ENCODE data around the gene GREM1. TPM values are rescaled to one million over a fixed set of nuclear protein-coding genes. Genes with fewer than 3 reads are reported as not detected.

The GREM1 gene
- total RNA-seq, 2 donors from 2014 or later, result 0.62 to 2.7 TPM

DNA sequence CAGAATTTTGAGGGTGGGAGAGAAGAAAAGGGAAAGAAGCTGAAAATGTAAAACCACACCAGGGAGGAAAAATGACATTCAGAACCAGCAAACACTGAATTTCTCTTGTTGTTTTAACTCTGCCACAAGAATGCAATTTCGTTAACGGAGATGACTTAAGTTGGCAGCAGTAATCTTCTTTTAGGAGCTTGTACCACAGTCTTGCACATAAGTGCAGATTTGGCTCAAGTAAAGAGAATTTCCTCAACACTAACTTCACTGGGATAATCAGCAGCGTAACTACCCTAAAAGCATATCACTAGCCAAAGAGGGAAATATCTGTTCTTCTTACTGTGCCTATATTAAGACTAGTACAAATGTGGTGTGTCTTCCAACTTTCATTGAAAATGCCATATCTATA is 15.5 kb downstream of the GREM1 start:
- Histone ChIP-seq H3K9me3 (ENCODE audit: control insufficient read depth, low read length) (no peaks in the 10 kb centered on the region), H3K4me3 (ENCODE audit: low read length) (no peak overlapping the region), H3K36me3 (ENCODE audit: control insufficient read depth, insufficient read depth, low read length) (no peaks in the 10 kb centered on the region), H3K27ac (ENCODE audit: low read depth, low read length) (no peak overlapping the region), H3K27me3 (ENCODE audit: control insufficient read depth, insufficient read depth, low read length, poor library complexity, severe bottlenecking) (no peaks in the 10 kb centered on the region), H3K9ac (ENCODE audit: extremely low read depth, low read length, poor library complexity, severe bottlenecking) (no peak overlapping the region), H3K4me1 (ENCODE audit: control insufficient read depth, insufficient read depth, low read length) (no peaks in the 10 kb centered on the region)
- TF ChIP-seq, protein P1, sequence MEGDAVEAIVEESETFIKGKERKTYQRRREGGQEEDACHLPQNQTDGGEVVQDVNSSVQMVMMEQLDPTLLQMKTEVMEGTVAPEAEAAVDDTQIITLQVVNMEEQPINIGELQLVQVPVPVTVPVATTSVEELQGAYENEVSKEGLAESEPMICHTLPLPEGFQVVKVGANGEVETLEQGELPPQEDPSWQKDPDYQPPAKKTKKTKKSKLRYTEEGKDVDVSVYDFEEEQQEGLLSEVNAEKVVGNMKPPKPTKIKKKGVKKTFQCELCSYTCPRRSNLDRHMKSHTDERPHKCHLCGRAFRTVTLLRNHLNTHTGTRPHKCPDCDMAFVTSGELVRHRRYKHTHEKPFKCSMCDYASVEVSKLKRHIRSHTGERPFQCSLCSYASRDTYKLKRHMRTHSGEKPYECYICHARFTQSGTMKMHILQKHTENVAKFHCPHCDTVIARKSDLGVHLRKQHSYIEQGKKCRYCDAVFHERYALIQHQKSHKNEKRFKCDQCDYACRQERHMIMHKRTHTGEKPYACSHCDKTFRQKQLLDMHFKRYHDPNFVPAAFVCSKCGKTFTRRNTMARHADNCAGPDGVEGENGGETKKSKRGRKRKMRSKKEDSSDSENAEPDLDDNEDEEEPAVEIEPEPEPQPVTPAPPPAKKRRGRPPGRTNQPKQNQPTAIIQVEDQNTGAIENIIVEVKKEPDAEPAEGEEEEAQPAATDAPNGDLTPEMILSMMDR (conservative IDR thresholded peaks at IDR 0.05), result no peak
- H3K9me3 Mint-ChIP-seq, result peaks cover 7% of the 10 kb centered on the region
- H3K36me3 Mint-ChIP-seq (ENCODE audit: low read depth), result peaks cover 3% of the 10 kb centered on the region
- peaks cover 12% of the 10 kb centered on the region for H3K4me1 Mint-ChIP-seq
- no peak overlapping the region for H3K4me3 Mint-ChIP-seq
- no peak for DNase-seq
- H3K27me3 Mint-ChIP-seq (ENCODE audit: insufficient read depth), result peaks cover 9% of the 10 kb centered on the region
- H3K27ac Mint-ChIP-seq, result no peak overlapping the region
- WGBS, 2 experiments (ENCODE audit: insufficient coverage in 1 of 2, insufficient read length in 1 of 2), result 50 to 59% methylated on average over 2 to 3 of the region's 3 CpGs

DNA sequence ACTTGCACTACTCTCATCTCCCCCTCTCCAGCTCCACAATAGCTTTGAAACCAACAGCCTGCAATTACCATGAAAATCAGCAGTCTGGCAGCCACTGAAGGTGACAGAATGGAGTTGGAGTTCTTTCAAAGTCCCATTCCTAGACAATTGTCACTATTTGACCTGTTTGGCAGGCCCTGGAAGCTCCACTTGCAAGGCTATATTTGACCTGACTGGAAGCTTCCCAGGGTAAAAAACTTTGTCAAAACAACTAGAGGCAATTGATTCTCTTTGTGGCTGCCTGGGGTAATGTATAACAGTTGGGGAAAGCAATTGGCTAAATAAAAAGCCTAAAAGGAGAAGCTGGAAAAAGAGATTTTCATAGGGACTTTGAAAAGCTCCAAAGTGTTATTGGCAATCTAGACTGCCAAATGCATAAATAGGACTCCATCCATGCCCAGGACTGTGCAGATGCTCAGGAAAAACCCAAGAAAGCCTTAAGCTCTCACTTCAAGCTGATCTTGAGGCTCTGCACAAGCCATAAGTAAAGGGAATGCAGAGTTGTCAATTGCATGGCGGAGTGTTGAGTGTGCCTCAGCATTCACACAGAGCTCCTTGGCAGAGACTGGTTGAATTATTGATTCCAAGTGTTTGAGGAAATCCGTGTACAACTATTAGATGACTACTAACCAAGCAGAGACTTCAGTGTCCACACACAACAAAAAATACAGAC is 18.3 kb downstream of the GREM1 start:
- no peak for DNase-seq
- H3K4me3 Mint-ChIP-seq, result no peak overlapping the region
- H3K9me3 ChIP-seq (ENCODE audit: control insufficient read depth, low read length), result peaks cover 13% of the 10 kb centered on the region
- no peak overlapping the region for H3K27ac ChIP-seq (ENCODE audit: low read depth, low read length)
- peaks cover 15% of the 10 kb centered on the region for H3K4me1 Mint-ChIP-seq
- WGBS, 2 experiments (ENCODE audit: insufficient coverage in 1 of 2, insufficient read length in 1 of 2), result 96% methylated on average over 2 of the region's 2 CpGs; no CpG with 5 or more reads in 1 of the 2 experiments
- H3K36me3 Mint-ChIP-seq (ENCODE audit: low read depth), result peaks cover 3% of the 10 kb centered on the region
- no peaks in the 10 kb centered on the region for H3K4me1 ChIP-seq (ENCODE audit: control insufficient read depth, insufficient read depth, low read length)
- H3K36me3 ChIP-seq (ENCODE audit: control insufficient read depth, insufficient read depth, low read length), result no peaks in the 10 kb centered on the region
- no peaks in the 10 kb centered on the region for H3K27me3 ChIP-seq (ENCODE audit: control insufficient read depth, insufficient read depth, low read length, poor library complexity, severe bottlenecking)
- no peak overlapping the region for H3K4me3 ChIP-seq (ENCODE audit: low read length)
- peaks cover 21% of the 10 kb centered on the region for H3K9me3 Mint-ChIP-seq
- H3K9ac ChIP-seq (ENCODE audit: extremely low read depth, low read length, poor library complexity, severe bottlenecking), result no peak overlapping the region
- H3K27me3 Mint-ChIP-seq (ENCODE audit: insufficient read depth), result peaks cover 6% of the 10 kb centered on the region
- TF ChIP-seq, protein P1 (conservative IDR thresholded peaks at IDR 0.05), result no peak
- H3K27ac Mint-ChIP-seq, result no peak overlapping the region

DNA sequence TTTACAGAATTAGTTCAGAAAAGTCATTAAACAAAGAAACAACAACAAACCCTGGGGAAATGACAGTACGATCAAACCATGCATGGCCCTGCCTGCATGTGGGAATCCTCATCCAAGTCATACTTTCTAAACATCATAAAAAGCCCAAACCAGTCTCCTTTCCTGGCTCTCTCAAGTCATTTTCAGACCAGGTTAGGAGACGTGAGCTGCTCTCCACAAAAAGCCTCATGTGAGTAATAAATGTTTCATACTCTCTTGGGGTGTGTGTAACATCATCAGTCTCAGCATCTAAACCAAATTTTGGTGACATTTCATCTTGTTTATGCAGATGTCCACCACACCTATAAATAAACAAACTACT is 18.9 kb downstream of the GREM1 start:
- Histone ChIP-seq H3K9ac (ENCODE audit: extremely low read depth, low read length, poor library complexity, severe bottlenecking) (no peak overlapping the region), H3K4me3 (ENCODE audit: low read length) (no peak overlapping the region), H3K36me3 (ENCODE audit: control insufficient read depth, insufficient read depth, low read length) (no peaks in the 10 kb centered on the region), H3K27ac (ENCODE audit: low read depth, low read length) (no peak overlapping the region), H3K4me1 (ENCODE audit: control insufficient read depth, insufficient read depth, low read length) (no peaks in the 10 kb centered on the region), H3K9me3 (ENCODE audit: control insufficient read depth, low read length) (peaks cover 18% of the 10 kb centered on the region), H3K27me3 (ENCODE audit: control insufficient read depth, insufficient read depth, low read length, poor library complexity, severe bottlenecking) (no peaks in the 10 kb centered on the region)
- peaks cover 26% of the 10 kb centered on the region for H3K9me3 Mint-ChIP-seq
- peaks cover 15% of the 10 kb centered on the region for H3K4me1 Mint-ChIP-seq
- peaks cover 3% of the 10 kb centered on the region for H3K36me3 Mint-ChIP-seq (ENCODE audit: low read depth)
- H3K4me3 Mint-ChIP-seq, result no peak overlapping the region
- H3K27ac Mint-ChIP-seq, result no peak overlapping the region
- TF ChIP-seq, protein P1 (conservative IDR thresholded peaks at IDR 0.05), result no peak
- 98 to 100% methylated on average over 1 to 2 of the region's 2 CpGs for WGBS, 2 experiments (ENCODE audit: insufficient coverage in 1 of 2, insufficient read length in 1 of 2)
- DNase-seq, result no peak
- peaks cover 3% of the 10 kb centered on the region for H3K27me3 Mint-ChIP-seq (ENCODE audit: insufficient read depth)
